ENCODE data around the gene TAOK1.
A peak's percentile ranks its signal among the peaks of the same experiment; 100 is the strongest.

Gene TAOK1

DNA sequence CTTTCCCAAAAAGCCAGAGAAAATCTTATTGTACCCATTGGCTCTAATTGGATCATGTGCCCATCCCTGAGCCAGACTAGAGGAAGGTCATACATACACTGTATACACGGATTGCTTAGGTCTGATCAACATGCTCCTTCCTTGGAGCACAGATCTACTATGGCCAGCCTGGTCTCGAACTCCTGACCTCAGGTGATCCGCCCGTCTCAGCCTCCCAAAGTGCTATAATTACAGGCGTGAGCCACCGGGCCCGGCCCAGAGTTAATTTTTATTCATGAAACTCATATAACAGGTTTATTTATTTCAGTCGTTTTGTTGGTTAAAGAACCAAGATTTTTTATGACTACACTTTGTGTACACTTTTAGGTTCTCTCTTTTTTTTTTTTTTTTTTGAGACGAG is 1.2 kb upstream of the TAOK1 start:
- Histone ChIP-seq H3K9me3 (ENCODE audit: insufficient read depth, low read depth, low read length) (no peaks in the 10 kb centered on the region), H3K27me3 (ENCODE audit: insufficient read depth, low read length, poor library complexity, severe bottlenecking) (peaks cover 4% of the 10 kb centered on the region), H3F3A (ENCODE audit: low read depth) (no peaks in the 10 kb centered on the region), H4K20me1 (ENCODE audit: insufficient read depth, low read length, poor library complexity, severe bottlenecking) (peaks cover 30% of the 10 kb centered on the region), H3K9ac (ENCODE audit: low read depth, low read length, poor library complexity, severe bottlenecking) (no peak overlapping the region), H3K36me3 (ENCODE audit: insufficient read depth, low read length) (no peaks in the 10 kb centered on the region), H3K4me3 (ENCODE audit: low read length, poor library complexity, severe bottlenecking) (peak overlapping the region; percentile 76), H3K4me2 (ENCODE audit: low read depth, low read length, poor library complexity, severe bottlenecking) (no peak overlapping the region), H3K4me1 (ENCODE audit: insufficient read depth, low read length, poor library complexity, severe bottlenecking) (peaks cover 27% of the 10 kb centered on the region), H3K79me2 (ENCODE audit: insufficient read depth, low read length) (peaks cover 40% of the 10 kb centered on the region), H3K9me2 (replicated peaks; ENCODE audit: low read depth, low read length) (no peaks in the 10 kb centered on the region), H2AFZ (ENCODE audit: low read length) (no peak overlapping the region)
- TF ChIP-seq EZH2phosphoT487 (IDR thresholded peaks at IDR 0.05; ENCODE audit: borderline replicate concordance) (no peak), CTCF (conservative IDR thresholded peaks at IDR 0.05; ENCODE audit: low read length) (no peak)

- Histone ChIP-seq H3K36me3 (ENCODE audit: insufficient read depth, low read length) (no peaks in the 10 kb centered on the region), H3K4me3 (ENCODE audit: low read length, poor library complexity, severe bottlenecking) (peak overlapping the region; percentile 76), H3K9ac (ENCODE audit: low read depth, low read length, poor library complexity, severe bottlenecking) (peak overlapping the region; percentile 78), H3F3A (ENCODE audit: low read depth) (no peaks in the 10 kb centered on the region), H3K27me3 (ENCODE audit: insufficient read depth, low read length, poor library complexity, severe bottlenecking) (peaks cover 4% of the 10 kb centered on the region), H3K9me2 (replicated peaks; ENCODE audit: low read depth, low read length) (no peaks in the 10 kb centered on the region), H3K79me2 (ENCODE audit: insufficient read depth, low read length) (peaks cover 60% of the 10 kb centered on the region), H2AFZ (ENCODE audit: low read length) (peak overlapping the region; percentile 67), H3K4me1 (ENCODE audit: insufficient read depth, low read length, poor library complexity, severe bottlenecking) (peaks cover 35% of the 10 kb centered on the region), H4K20me1 (ENCODE audit: insufficient read depth, low read length, poor library complexity, severe bottlenecking) (peaks cover 49% of the 10 kb centered on the region), H3K9me3 (ENCODE audit: insufficient read depth, low read depth, low read length) (no peaks in the 10 kb centered on the region), H3K4me2 (ENCODE audit: low read depth, low read length, poor library complexity, severe bottlenecking) (peak overlapping the region; percentile 94)
- no peak for TF ChIP-seq CTCF (conservative IDR thresholded peaks at IDR 0.05; ENCODE audit: low read length)
- no peak for TF ChIP-seq EZH2phosphoT487 (IDR thresholded peaks at IDR 0.05; ENCODE audit: borderline replicate concordance)
Measured at GRCh38 chr17:29390851-29391631, 878 bp downstream of the TAOK1 start.

GRCh38 chr17:29393436-29393835 is 3.3 kb downstream of the TAOK1 start:
- peaks cover 52% of the 10 kb centered on the region for H4K20me1 ChIP-seq (ENCODE audit: insufficient read depth, low read length, poor library complexity, severe bottlenecking)
- H3K4me3 ChIP-seq (ENCODE audit: low read length, poor library complexity, severe bottlenecking), result peak overlapping the region; percentile 76
- H3K4me1 ChIP-seq (ENCODE audit: insufficient read depth, low read length, poor library complexity, severe bottlenecking), result peaks cover 35% of the 10 kb centered on the region
- no peak for TF ChIP-seq CTCF (conservative IDR thresholded peaks at IDR 0.05; ENCODE audit: low read length)
- TF ChIP-seq EZH2phosphoT487 (IDR thresholded peaks at IDR 0.05; ENCODE audit: borderline replicate concordance), result no peak
- H3K9me3 ChIP-seq (ENCODE audit: insufficient read depth, low read depth, low read length), result no peaks in the 10 kb centered on the region
- H3K9me2 ChIP-seq (replicated peaks; ENCODE audit: low read depth, low read length), result no peaks in the 10 kb centered on the region
- peak overlapping the region; percentile 94 for H3K4me2 ChIP-seq (ENCODE audit: low read depth, low read length, poor library complexity, severe bottlenecking)
- no peak overlapping the region for H2AFZ ChIP-seq (ENCODE audit: low read length)
- H3K27me3 ChIP-seq (ENCODE audit: insufficient read depth, low read length, poor library complexity, severe bottlenecking), result peaks cover 4% of the 10 kb centered on the region
- H3F3A ChIP-seq (ENCODE audit: low read depth), result no peaks in the 10 kb centered on the region
- H3K9ac ChIP-seq (ENCODE audit: low read depth, low read length, poor library complexity, severe bottlenecking), result peak overlapping the region; percentile 78
- no peaks in the 10 kb centered on the region for H3K36me3 ChIP-seq (ENCODE audit: insufficient read depth, low read length)
- H3K79me2 ChIP-seq (ENCODE audit: insufficient read depth, low read length), result peaks cover 81% of the 10 kb centered on the region
